Neural cell (in vitro differentiated cells): ENCODE results near the gene LILRB4.
"Not testable (repeated sequence)": the region's sequence is repeated elsewhere in the genome, so short reads cannot be mapped to it uniquely, and the experiment has no call there.

Source experiments
- CTCF ChIP-seq: fragments of 450-650 bp; IDR thresholded peaks from 2 replicates; pipeline ENCODE4 v1.5.1; 2014; ENCODE audit warnings: antibody characterized with exemption, mild to moderate bottlenecking, moderate library complexity; ENCODE audit not compliant: poor library complexity, severe bottlenecking
- EP300 ChIP-seq: fragments of 450-650 bp; conservative IDR thresholded peaks from 2 replicates; pipeline ENCODE4 v1.6.1; 2014; ENCODE audit warnings: antibody characterized with exemption, mild to moderate bottlenecking, moderate library complexity; ENCODE audit not compliant: poor library complexity, severe bottlenecking
- EZH2 ChIP-seq: fragments of 200-600, 300-800 bp; shearing (Covaris generic), sonication (generic); IDR thresholded peaks from 2 replicates; pipeline ENCODE4 v1.6.1; 2014; ENCODE audit warnings: antibody characterized with exemption, low read length, borderline replicate concordance, mild to moderate bottlenecking; ENCODE audit not compliant: insufficient read depth, poor library complexity, severe bottlenecking
- POLR2AphosphoS5 ChIP-seq: IDR thresholded peaks from 2 replicates; pipeline ENCODE4 v1.6.1; 2012
- RAD21 ChIP-seq: fragments of 450-650 bp; conservative IDR thresholded peaks from 2 replicates; pipeline ENCODE4 v1.6.1; 2014; ENCODE audit warnings: antibody characterized with exemption, mild to moderate bottlenecking, moderate library complexity
- SMC3 ChIP-seq: fragments of 450-650 bp; conservative IDR thresholded peaks from 2 replicates; pipeline ENCODE4 v1.6.1; 2014; ENCODE audit warnings: antibody characterized with exemption, mild to moderate bottlenecking, moderate library complexity; ENCODE audit not compliant: poor library complexity
- TAF1 ChIP-seq: IDR thresholded peaks from 2 replicates; pipeline ENCODE4 v1.6.1; 2012; ENCODE audit warnings: low read depth

- not testable (repeated sequence) for TF ChIP-seq POLR2AphosphoS5, CTCF, SMC3, RAD21, EP300, TAF1, EZH2
These were observed 19.8 kb upstream of the LILRB4 start for GRCh38 chr19:54642953-54643352.
